Immature natural killer cell (primary cell): ENCODE data around the gene GATA1. TPM values are rescaled to one million over a fixed set of nuclear protein-coding genes. Genes with fewer than 3 reads are reported as not detected.

Source experiments
- DNase-seq, 3 donors: peaks; one replicate each; pipeline ENCODE4 v3.0.0; 2022; ENCODE audit warnings: mixed read lengths in 1 of 3
- H3K27ac Mint-ChIP-seq, 6 donors: one replicate each; pipeline ENCODE4 v1.8.0; 2020; ENCODE audit warnings: mixed read lengths in 6 of 6, mild to moderate bottlenecking in 5 of 6, inconsistent platforms in 4 of 6, moderate library complexity in 3 of 6
- H3K27me3 Mint-ChIP-seq, 3 donors: one replicate each; pipeline ENCODE4 v1.8.0; 2020 to 2021; ENCODE audit warnings: low read depth in 3 of 3, mild to moderate bottlenecking in 3 of 3, mixed read lengths in 3 of 3, moderate library complexity in 3 of 3, inconsistent platforms in 1 of 3
- H3K36me3 Mint-ChIP-seq, 3 donors: one replicate each; pipeline ENCODE4 v1.8.0; 2020; ENCODE audit warnings: mixed read lengths in 3 of 3, inconsistent platforms in 2 of 3, mild to moderate bottlenecking in 2 of 3
- H3K4me1 Mint-ChIP-seq, 2 donors: one replicate each; pipeline ENCODE4 v1.8.0; 2020; ENCODE audit warnings: inconsistent platforms in 2 of 2, mild to moderate bottlenecking in 2 of 2, mixed read lengths in 2 of 2, moderate library complexity in 1 of 2
- H3K4me3 Mint-ChIP-seq, 5 donors: one replicate each; pipeline ENCODE4 v1.8.0; 2020; ENCODE audit warnings: mild to moderate bottlenecking in 5 of 5, mixed read lengths in 5 of 5, inconsistent platforms in 3 of 5, moderate library complexity in 3 of 5
- H3K9me3 Mint-ChIP-seq, 6 donors: one replicate each; pipeline ENCODE4 v1.8.0; 2020; ENCODE audit warnings: mild to moderate bottlenecking in 6 of 6, mixed read lengths in 6 of 6, inconsistent platforms in 4 of 6, moderate library complexity in 3 of 6
- polyA plus RNA-seq, 3 donors: library from polyadenylated mRNA; unstranded; fragments of 300-500 nt; fragmentation: Illumina TruSeq; gene quantifications; one replicate each; pipeline ENCODE4 v1.2.3, GENCODE V29; 2021

The GATA1 gene
- polyA plus RNA-seq, 3 donors from 2014 or later: 0.28 TPM; not detected in 2

GRCh38 chrX:48789366-48790220 lies 3.2 kb downstream of the GATA1 start:
- Mint-ChIP-seq H3K36me3 (no peaks in the 10 kb centered on the region), H3K9me3 (no peaks in the 10 kb centered on the region), H3K4me1 (peaks cover 0 to 3% of the 10 kb centered on the region in 2 donors), H3K27me3 (peaks cover 0 to 17% (median 2%) of the 10 kb centered on the region in 3 donors), H3K27ac (no peak overlapping the region), H3K4me3 (no peak overlapping the region)
- no peak for DNase-seq

- Mint-ChIP-seq H3K36me3 (no peaks in the 10 kb centered on the region), H3K27me3 (peaks cover 0 to 15% (median 3%) of the 10 kb centered on the region in 3 donors), H3K4me3 (no peak overlapping the region), H3K27ac (no peak overlapping the region), H3K9me3 (no peaks in the 10 kb centered on the region), H3K4me1 (peaks cover 0 to 3% of the 10 kb centered on the region in 2 donors)
- DNase-seq: no peak
These were observed 4.1 kb downstream of the GATA1 start for GRCh38 chrX:48790477-48790876.

- Mint-ChIP-seq H3K36me3 (no peaks in the 10 kb centered on the region), H3K27me3 (peaks cover 0 to 19% (median 3%) of the 10 kb centered on the region in 3 donors), H3K4me3 (no peak overlapping the region), H3K4me1 (peaks cover 0 to 3% of the 10 kb centered on the region in 2 donors), H3K27ac (no peak overlapping the region), H3K9me3 (no peaks in the 10 kb centered on the region)
- DNase-seq: no peak
These were observed 4.9 kb downstream of the GATA1 start for GRCh38 chrX:48791063-48791820.

- Mint-ChIP-seq H3K36me3 (no peaks in the 10 kb centered on the region), H3K4me1 (peaks cover 0 to 3% of the 10 kb centered on the region in 2 donors), H3K4me3 (no peak overlapping the region), H3K27me3 (peaks cover 0 to 17% (median 3%) of the 10 kb centered on the region in 3 donors), H3K9me3 (no peaks in the 10 kb centered on the region), H3K27ac (no peak overlapping the region)
- no peak for DNase-seq
These were observed 5.8 kb downstream of the GATA1 start for GRCh38 chrX:48792219-48792618.

- Mint-ChIP-seq H3K4me1 (no peaks in the 10 kb centered on the region), H3K27me3 (peaks cover 0 to 15% (median 3%) of the 10 kb centered on the region in 3 donors), H3K36me3 (no peaks in the 10 kb centered on the region), H3K27ac (no peak overlapping the region), H3K4me3 (no peak overlapping the region), H3K9me3 (no peaks in the 10 kb centered on the region)
- DNase-seq: no peak
These were observed 7.5 kb downstream of the GATA1 start for GRCh38 chrX:48793935-48794334.

- Mint-ChIP-seq H3K27ac (no peak overlapping the region), H3K4me3 (no peak overlapping the region), H3K36me3 (no peaks in the 10 kb centered on the region), H3K9me3 (no peaks in the 10 kb centered on the region), H3K4me1 (no peaks in the 10 kb centered on the region), H3K27me3 (peaks cover 0 to 13% (median 3%) of the 10 kb centered on the region in 3 donors)
- DNase-seq: no peak
These were observed 8.0 kb downstream of the GATA1 start for GRCh38 chrX:48794340-48794910.

- Mint-ChIP-seq H3K27ac (no peak overlapping the region), H3K36me3 (no peaks in the 10 kb centered on the region), H3K27me3 (peaks cover 0 to 12% (median 3%) of the 10 kb centered on the region in 3 donors), H3K4me1 (no peaks in the 10 kb centered on the region), H3K4me3 (no peak overlapping the region), H3K9me3 (no peaks in the 10 kb centered on the region)
- no peak for DNase-seq
These were observed 8.6 kb downstream of the GATA1 start for GRCh38 chrX:48794911-48795515.

- no peaks in the 10 kb centered on the region for H3K36me3 Mint-ChIP-seq
These were observed 11.9 kb downstream of the GATA1 start for GRCh38 chrX:48798318-48798717.

GRCh38 chrX:48800574-48801279 lies 14.3 kb downstream of the GATA1 start:
- H3K4me3 Mint-ChIP-seq: peak overlapping the region; percentile 93 to 96 (median 95)
- peaks cover 9 to 25% (median 14%) of the 10 kb centered on the region in 3 donors for H3K27me3 Mint-ChIP-seq

More at GRCh38 chrX:48798318-48798717, 11.9 kb downstream of the GATA1 start:
- no peak overlapping the region for H3K27ac Mint-ChIP-seq
- no peak overlapping the region for H3K4me3 Mint-ChIP-seq
- peaks cover 7 to 26% (median 13%) of the 10 kb centered on the region in 3 donors for H3K27me3 Mint-ChIP-seq
- H3K9me3 Mint-ChIP-seq: no peaks in the 10 kb centered on the region
- H3K4me1 Mint-ChIP-seq: peaks cover 19 to 20% of the 10 kb centered on the region in 2 donors
- no peak for DNase-seq

GRCh38 chrX:48801280-48802088 lies 15.1 kb downstream of the GATA1 start, which contains the start of gene HDAC6:
Gene HDAC6, plus strand, starts transcription at chrX:48802067. Its CDS starts 626 bp downstream, at chrX:48802693.
- peak; percentile 93 to 97 (median 96) for DNase-seq
- peaks cover 0 to 6% (median 4%) of the 10 kb centered on the region in 3 donors for H3K36me3 Mint-ChIP-seq
- peak within 1 kb of the TSS; percentile 93 to 96 (median 95) for H3K4me3 Mint-ChIP-seq
- H3K27ac Mint-ChIP-seq: peak within 1 kb of the TSS; percentile 97 to 99 (median 99)
- peaks cover 19 to 20% of the 10 kb centered on the region in 2 donors for H3K4me1 Mint-ChIP-seq
- H3K27me3 Mint-ChIP-seq: peaks cover 9 to 22% (median 14%) of the 10 kb centered on the region in 3 donors
- H3K9me3 Mint-ChIP-seq: peaks cover 0 to 3% (median 0%) of the 10 kb centered on the region in 6 donors

More at GRCh38 chrX:48800574-48801279, 14.3 kb downstream of the GATA1 start:
- DNase-seq: no peak
- H3K36me3 Mint-ChIP-seq: peaks cover 0 to 6% (median 4%) of the 10 kb centered on the region in 3 donors
- H3K4me1 Mint-ChIP-seq: peaks cover 19 to 20% of the 10 kb centered on the region in 2 donors
- peak overlapping the region; percentile 97 to 99 (median 98) for H3K27ac Mint-ChIP-seq
- H3K9me3 Mint-ChIP-seq: peaks cover 0 to 3% (median 0%) of the 10 kb centered on the region in 6 donors

GRCh38 chrX:48802089-48802904 lies 15.9 kb downstream of the GATA1 start:
- Mint-ChIP-seq H3K9me3 (peaks cover 0 to 3% (median 0%) of the 10 kb centered on the region in 6 donors), H3K27me3 (peaks cover 9 to 22% (median 14%) of the 10 kb centered on the region in 3 donors), H3K4me1 (peaks cover 19 to 20% of the 10 kb centered on the region in 2 donors)

More at GRCh38 chrX:48802089-48802904, 15.9 kb downstream of the GATA1 start:
- peak overlapping the region; percentile 94 to 99 (median 99) for H3K27ac Mint-ChIP-seq
- H3K36me3 Mint-ChIP-seq: peaks cover 0 to 6% (median 4%) of the 10 kb centered on the region in 3 donors
- peak in 1 of 3 donors; percentile 7 for DNase-seq
- H3K4me3 Mint-ChIP-seq: peak overlapping the region; percentile 93 to 96 (median 95)
